Heart left ventricle (tissue), 13 donors: Measurements from ENCODE around the gene COPS7B.

Experiments
- POLR2A ChIP-seq, 2 donors: fragments of 450-650 bp; IDR thresholded peaks; one replicate each; pipeline ENCODE4 v1.6.1; 2017; ENCODE audit warnings: antibody characterized with exemption in 2 of 2, mild to moderate bottlenecking in 2 of 2, moderate library complexity in 2 of 2
- TF ChIP-seq, protein P1 (sequence below), 12 donors: fragments of 200-600 bp; sonication (generic) in 4 of 12; IDR thresholded peaks; one replicate each; pipeline versions ENCODE4 v1.5.0 to v1.8.0; 2018 to 2022; ENCODE audit warnings: antibody characterized with exemption in 12 of 12, mild to moderate bottlenecking in 5 of 12
- donor health status: ischemic (EF 13 %, LVEDD 7.1; RV severe dilation, severe dysfunction).
- donor health status: DM: no; HTN: yes; CAD: no.
- donor health status: DM: no; HTN: no; CAD: no.
- donor health status: ischemic (EF 25% LVEDD 6.9; RV normal size, moderate dysfunction).
- donor health status: ischemic (EF 25% LVEDD 5.7; RV mildly dilated, moderate dysfunction).
- donor health status: ischemic (EF 35%, LVEDD 5.7; RV mildly dilated, moderate dysfunction).
- donor health status: nonischemic (EF 11% LVEDD 7.7; RV severe dilation, severe dysfunction).
- donor health status: DM: yes; HTN: yes; CAD: no.
- donor health status: PGD.
- donor health status: ischemic (EF 29% LVEDD 5.4; RV normal size, mild dysfunction).
- donor health status: nonischemic (EF 23%, LVEDD 6.1; RV moderate dilation, normal function).

DNA sequence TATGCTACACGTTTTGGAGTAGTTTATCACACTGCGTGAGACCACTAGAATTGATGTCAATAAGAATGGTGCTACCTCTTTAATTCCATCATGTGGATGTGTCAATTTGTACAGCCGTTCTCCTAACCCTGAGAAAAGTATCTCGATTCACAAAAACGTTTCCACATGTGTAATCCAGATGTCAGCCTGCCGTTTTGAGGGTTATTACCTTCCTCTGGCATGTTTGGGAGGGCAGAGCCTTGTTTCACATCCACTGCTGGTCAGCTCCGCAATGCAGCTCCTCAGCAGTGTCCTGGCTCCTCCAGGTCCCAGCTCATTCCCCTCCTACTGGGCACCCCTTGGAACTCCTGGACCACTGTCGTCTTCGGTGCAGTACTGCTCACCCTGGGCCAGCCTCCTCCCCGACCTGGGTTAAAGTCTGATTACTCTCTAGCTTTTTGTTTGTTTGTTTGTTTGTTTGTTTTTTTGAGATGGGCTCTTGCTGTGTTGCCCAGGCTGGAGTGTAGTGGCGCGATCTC is 34.6 kb downstream of the COPS7B start:
- TF ChIP-seq POLR2A (IDR thresholded peaks at IDR 0.05), result no peak
- TF ChIP-seq, protein P1, sequence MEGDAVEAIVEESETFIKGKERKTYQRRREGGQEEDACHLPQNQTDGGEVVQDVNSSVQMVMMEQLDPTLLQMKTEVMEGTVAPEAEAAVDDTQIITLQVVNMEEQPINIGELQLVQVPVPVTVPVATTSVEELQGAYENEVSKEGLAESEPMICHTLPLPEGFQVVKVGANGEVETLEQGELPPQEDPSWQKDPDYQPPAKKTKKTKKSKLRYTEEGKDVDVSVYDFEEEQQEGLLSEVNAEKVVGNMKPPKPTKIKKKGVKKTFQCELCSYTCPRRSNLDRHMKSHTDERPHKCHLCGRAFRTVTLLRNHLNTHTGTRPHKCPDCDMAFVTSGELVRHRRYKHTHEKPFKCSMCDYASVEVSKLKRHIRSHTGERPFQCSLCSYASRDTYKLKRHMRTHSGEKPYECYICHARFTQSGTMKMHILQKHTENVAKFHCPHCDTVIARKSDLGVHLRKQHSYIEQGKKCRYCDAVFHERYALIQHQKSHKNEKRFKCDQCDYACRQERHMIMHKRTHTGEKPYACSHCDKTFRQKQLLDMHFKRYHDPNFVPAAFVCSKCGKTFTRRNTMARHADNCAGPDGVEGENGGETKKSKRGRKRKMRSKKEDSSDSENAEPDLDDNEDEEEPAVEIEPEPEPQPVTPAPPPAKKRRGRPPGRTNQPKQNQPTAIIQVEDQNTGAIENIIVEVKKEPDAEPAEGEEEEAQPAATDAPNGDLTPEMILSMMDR (IDR thresholded peaks at IDR 0.05), result no peak
